WTC11 (cell line): ENCODE data around the gene IRX4. TPM values are rescaled to one million over a fixed set of nuclear protein-coding genes. Genes with fewer than 3 reads are reported as not detected.

Source experiments
- ATAC-seq: fragments of 200-7000 bp; cut with Tn5 transposase; 2 replicates; pipeline ENCODE4 v1.10.0; 2021; ENCODE audit warnings: mild to moderate bottlenecking, moderate library complexity
- CTCF ChIA-PET: fragments of 300-600 bp; sonication (Branson Sonifier 250); formaldehyde crosslinking; loops from one replicate; lab custom pipeline; 2021; ENCODE audit warnings: antibody characterized with exemption; lab: Charles Lee
- POLR2A ChIA-PET: fragments of 350-600 bp; sonication (Branson Sonifier 250); formaldehyde crosslinking; loops from one replicate; lab custom pipeline; 2021; ENCODE audit warnings: antibody characterized with exemption; lab: Charles Lee
- DNase-seq: peaks from one replicate; pipeline ENCODE4 v3.0.0; 2021; ENCODE audit warnings: low spot score
- H3K27ac Mint-ChIP-seq: 2 replicates; pipeline ENCODE4 v1.8.0; 2021; ENCODE audit warnings: mixed read lengths
- H3K27me3 Mint-ChIP-seq: 2 replicates; pipeline ENCODE4 v1.8.0; 2021; ENCODE audit warnings: low read depth, mild to moderate bottlenecking, moderate library complexity, mixed read lengths
- H3K36me3 Mint-ChIP-seq: 2 replicates; pipeline ENCODE4 v1.8.0; 2021; ENCODE audit warnings: mixed read lengths
- H3K4me1 Mint-ChIP-seq: 2 replicates; pipeline ENCODE4 v1.8.0; 2022; ENCODE audit warnings: mixed read lengths
- H3K4me3 Mint-ChIP-seq: 2 replicates; pipeline ENCODE4 v1.8.0; 2021; ENCODE audit warnings: mild to moderate bottlenecking, moderate library complexity, mixed read lengths
- H3K9me3 Mint-ChIP-seq: 2 replicates; pipeline ENCODE4 v1.8.0; 2021; ENCODE audit warnings: mixed read lengths
- AR ChIP-seq: fragments of 250-450 bp; sonication (Bioruptor Pico); IDR thresholded peaks from 2 replicates; pipeline ENCODE4 v1.9.0; 2021; ENCODE audit warnings: mild to moderate bottlenecking
- ATF2 ChIP-seq: sonication (generic); formaldehyde crosslinking; IDR thresholded peaks from 2 replicates; pipeline ENCODE4 v1.8.1; 2022; ENCODE audit warnings: low read depth, missing genetic modification reagents, borderline replicate concordance
- CDX4 ChIP-seq: fragments of 250-450 bp; sonication (Bioruptor Pico); IDR thresholded peaks from 2 replicates; pipeline ENCODE4 v1.9.0; 2021; ENCODE audit warnings: moderate library complexity, mild to moderate bottlenecking, inconsistent platforms, borderline replicate concordance
- E2F1 ChIP-seq: sonication (generic); formaldehyde crosslinking; IDR thresholded peaks from 2 replicates; pipeline ENCODE4 v1.8.0; 2022; ENCODE audit warnings: mild to moderate bottlenecking, missing genetic modification reagents
- ESRRA ChIP-seq: sonication (generic); formaldehyde crosslinking; IDR thresholded peaks from 2 replicates; pipeline ENCODE4 v1.8.1; 2022; ENCODE audit warnings: mild to moderate bottlenecking, missing genetic modification reagents, borderline replicate concordance
- FOXJ3 ChIP-seq: sonication (generic); formaldehyde crosslinking; IDR thresholded peaks from 2 replicates; pipeline ENCODE4 v1.9.0; 2021; ENCODE audit warnings: missing genetic modification reagents, mild to moderate bottlenecking, borderline replicate concordance
- NR2C2 ChIP-seq: sonication (generic); formaldehyde crosslinking; IDR thresholded peaks from 2 replicates; pipeline ENCODE4 v1.8.0; 2022; ENCODE audit warnings: mild to moderate bottlenecking, missing genetic modification reagents
- RELA ChIP-seq: sonication (generic); formaldehyde crosslinking; IDR thresholded peaks from 2 replicates; pipeline ENCODE4 v1.8.1; 2022; ENCODE audit warnings: missing genetic modification reagents, mild to moderate bottlenecking, borderline replicate concordance
- SP1 ChIP-seq: sonication (generic); formaldehyde crosslinking; conservative IDR thresholded peaks from 2 replicates; pipeline ENCODE4 v1.8.1; 2022; ENCODE audit warnings: missing genetic modification reagents
- STAT6 ChIP-seq: sonication (generic); formaldehyde crosslinking; conservative IDR thresholded peaks from 2 replicates; pipeline ENCODE4 v1.8.1; 2023; ENCODE audit warnings: mild to moderate bottlenecking, low read depth, missing genetic modification reagents, moderate library complexity
- TCF7 ChIP-seq: sonication (generic); formaldehyde crosslinking; IDR thresholded peaks from 2 replicates; pipeline ENCODE4 v1.8.0; 2022; ENCODE audit warnings: mild to moderate bottlenecking, low read depth, missing genetic modification reagents, moderate library complexity
- TP53 ChIP-seq: sonication (generic); formaldehyde crosslinking; IDR thresholded peaks from 2 replicates; pipeline ENCODE4 v1.8.1; 2023; ENCODE audit warnings: mild to moderate bottlenecking, missing genetic modification reagents
- ZBTB43 ChIP-seq: sonication (generic); formaldehyde crosslinking; IDR thresholded peaks from 2 replicates; pipeline ENCODE4 v1.8.1; 2023; ENCODE audit warnings: mild to moderate bottlenecking, missing genetic modification reagents
- ZMAT4 ChIP-seq: fragments of 250-450 bp; sonication (Bioruptor Pico); IDR thresholded peaks from 2 replicates; pipeline ENCODE4 v1.9.0; 2021; ENCODE audit warnings: mild to moderate bottlenecking
- ZNF121 ChIP-seq: sonication (generic); formaldehyde crosslinking; IDR thresholded peaks from 2 replicates; pipeline ENCODE4 v1.8.0; 2023; ENCODE audit warnings: missing genetic modification reagents
- ZNF232 ChIP-seq: sonication (generic); formaldehyde crosslinking; IDR thresholded peaks from 2 replicates; pipeline ENCODE4 v1.8.0; 2022; ENCODE audit warnings: mild to moderate bottlenecking, missing genetic modification reagents
- total RNA-seq: library from RNA; stranded (reverse); gene quantifications from 3 replicates; pipeline ENCODE4 v1.2.3, GENCODE V29; 2021

Gene IRX4
- total RNA-seq, 1 experiment from 2014 or later, result 9.0 TPM

GRCh38 chr5:1897386-1897785, 14.7 kb upstream of the IRX4 start (continued):
- TF ChIP-seq ZMAT4 (no peak), TCF7 (CRISPR knock-in tag) (no peak), STAT6 (CRISPR knock-in tag) (no peak), E2F1 (no peak), ZNF121 (CRISPR knock-in tag) (no peak)

GRCh38 chr5:1896602-1897376, 14.1 kb upstream of the IRX4 start:
- POLR2A ChIA-PET, result no interaction called here
- H3K27me3 Mint-ChIP-seq, result peaks cover 20% of the 10 kb centered on the region
- CTCF ChIA-PET, result no interaction called here
- no peaks in the 10 kb centered on the region for H3K4me1 Mint-ChIP-seq
- H3K9me3 Mint-ChIP-seq, result peaks cover 9% of the 10 kb centered on the region
- H3K4me3 Mint-ChIP-seq, result no peak overlapping the region
- ATAC-seq (no peak), DNase-seq (no peak)
- no peaks in the 10 kb centered on the region for H3K36me3 Mint-ChIP-seq
- H3K27ac Mint-ChIP-seq, result no peak overlapping the region
- TF ChIP-seq CDX4 (no peak), RELA (CRISPR knock-in tag) (no peak)

GRCh38 chr5:1895739-1896420, 13.2 kb upstream of the IRX4 start:
- Mint-ChIP-seq H3K4me1 (no peaks in the 10 kb centered on the region), H3K4me3 (no peak overlapping the region), H3K36me3 (no peaks in the 10 kb centered on the region), H3K9me3 (peaks cover under 1% of the 10 kb centered on the region; the same call in 1 of the 2 replicates), H3K27me3 (peaks cover 20% of the 10 kb centered on the region), H3K27ac (no peak overlapping the region)
- DNase-seq (no peak), ATAC-seq (no peak)
- ChIA-PET POLR2A (no interaction called here), CTCF (no interaction called here)
- TF ChIP-seq NR2C2 (CRISPR knock-in tag) (no peak), ZMAT4 (no peak), TP53 (no peak), ATF2 (no peak), AR (CRISPR knock-in tag) (no peak), ESRRA (CRISPR knock-in tag) (no peak), ZBTB43 (CRISPR knock-in tag) (no peak), STAT6 (CRISPR knock-in tag) (no peak), ZNF232 (CRISPR knock-in tag) (no peak), SP1 (CRISPR knock-in tag) (no peak), FOXJ3 (CRISPR knock-in tag) (no peak)
